A549 (cell line): ENCODE results near the gene FMNL2. TPM values are rescaled to one million over a fixed set of nuclear protein-coding genes. Genes with fewer than 3 reads are reported as not detected.

Experiments
- ATAC-seq, 2 experiments: fragments of 200-7000 bp in 1 of 2; fragments of >200 bp in 1 of 2; cut with Nextera tagmentation in 1 of 2; cut with Tn5 transposase in 1 of 2; 3 replicates each; pipeline versions ENCODE4 v1.8.0 to v1.9.1; 2018 to 2020; ENCODE audit warnings: mild to moderate bottlenecking in 1 of 2, moderate library complexity in 1 of 2
- CTCF ChIA-PET: fragments of 300-600 bp; sonication (Branson Sonifier 250); formaldehyde crosslinking; extraction: SDS; loops from one replicate; lab custom pipeline; 2021; ENCODE audit warnings: antibody characterized with exemption, inconsistent platforms; lab: Yijun Ruan, JAX
- POLR2A ChIA-PET: fragments of 350-600 bp; formaldehyde crosslinking; extraction: SDS; loops from one replicate; lab custom pipeline; 2021; ENCODE audit warnings: antibody characterized with exemption, inconsistent platforms; lab: Yijun Ruan, JAX
- DNase-seq, 2 experiments: peaks; one replicate each; pipeline versions ENCODE4 v3.0.0 to v3.0.0-alpha.2; 2011 to 2016; ENCODE audit warnings: low read depth in 1 of 2, low spot score in 1 of 2
- FAIRE-seq: peaks from 2 replicates; lab custom pipeline; 2011; peaks lifted over from hg19 to GRCh38; lab: Jason Lieb, UNC
- H3K27ac ChIP-seq, 2 experiments: fragments of >200 bp; sonication (Bioruptor Twin); formaldehyde crosslinking; 3 replicates each; pipeline ENCODE4 v1.5.1; 2016 to 2017
- H3K4me1 ChIP-seq: fragments of >200 bp; sonication (Bioruptor Twin); formaldehyde crosslinking; 3 replicates; pipeline ENCODE4 v1.6.1; 2016
- H3K4me2 ChIP-seq: fragments of >200 bp; sonication (Bioruptor Twin); formaldehyde crosslinking; 3 replicates; pipeline ENCODE4 v1.6.1; 2016
- H3K4me3 ChIP-seq: fragments of >200 bp; sonication (Bioruptor Twin); formaldehyde crosslinking; 3 replicates; pipeline ENCODE4 v1.5.1; 2016
- H3K9me3 ChIP-seq: fragments of >200 bp; sonication (Bioruptor Twin); formaldehyde crosslinking; 3 replicates; pipeline ENCODE4 v1.6.1; 2016
- BHLHE40 ChIP-seq: IDR thresholded peaks from 2 replicates; pipeline ENCODE4 v1.6.1; 2012; ENCODE audit warnings: low read depth, low read length, inconsistent platforms
- CBX2 ChIP-seq: fragments of 200-600 bp; sonication (generic); IDR thresholded peaks from 2 replicates; pipeline ENCODE4 v1.6.1; 2016; ENCODE audit warnings: low read depth, mild to moderate bottlenecking, borderline replicate concordance
- CBX8 ChIP-seq: fragments of 200-600 bp; sonication (generic); IDR thresholded peaks from 2 replicates; pipeline ENCODE4 v1.6.1; 2016
- CEBPB ChIP-seq, 2 experiments: fragments of >200 bp in 1 of 2; sonication (Bioruptor Twin) in 1 of 2; formaldehyde crosslinking in 1 of 2; IDR thresholded peaks; 2 replicates each; pipeline ENCODE4 v1.6.1; 2012 to 2016
- CHD2 ChIP-seq: fragments of 150-350 bp; IDR thresholded peaks from 2 replicates; pipeline ENCODE4 v1.6.1; 2014; ENCODE audit warnings: low read length; ENCODE audit not compliant: partially characterized antibody
- EP300 ChIP-seq, 2 experiments: fragments of >200 bp; sonication (Bioruptor Twin); formaldehyde crosslinking; IDR thresholded peaks; 2 replicates in 1 of 2; 3 replicates in 1 of 2; pipeline ENCODE4 v1.6.1; 2016 to 2017
- FOSL2 ChIP-seq, 2 experiments: fragments of 450-650 bp in 1 of 2; fragments of >200 bp in 1 of 2; sonication (Bioruptor Twin) in 1 of 2; formaldehyde crosslinking; IDR thresholded peaks; 2 replicates each; pipeline versions ENCODE4 v1.5.0 to v1.6.1; 2016 to 2020; ENCODE audit warnings: mild to moderate bottlenecking in 1 of 2, moderate library complexity in 1 of 2
- GATA3 ChIP-seq: IDR thresholded peaks from 2 replicates; pipeline ENCODE4 v1.6.1; 2012; ENCODE audit warnings: borderline replicate concordance
- HEYL ChIP-seq: fragments of 250-450 bp; sonication (Bioruptor Pico); IDR thresholded peaks from 2 replicates; pipeline ENCODE4 v1.8.0; 2021; ENCODE audit warnings: mild to moderate bottlenecking, moderate library complexity
- HOXA7 ChIP-seq: fragments of 250-450 bp; sonication (Bioruptor Pico); IDR thresholded peaks from 2 replicates; pipeline ENCODE4 v1.5.0; 2020; ENCODE audit warnings: mild to moderate bottlenecking, moderate library complexity
- HOXB13 ChIP-seq: fragments of 250-450 bp; sonication (Bioruptor Pico); IDR thresholded peaks from 2 replicates; pipeline ENCODE4 v1.5.0; 2020; ENCODE audit warnings: low read depth, mild to moderate bottlenecking, moderate library complexity
- HOXB5 ChIP-seq: fragments of 250-450 bp; sonication (Bioruptor Pico); IDR thresholded peaks from 2 replicates; pipeline ENCODE4 v1.5.0; 2020; ENCODE audit warnings: mild to moderate bottlenecking, moderate library complexity
- JUN ChIP-seq, 2 experiments: fragments of >200 bp; sonication (Bioruptor Twin); formaldehyde crosslinking; IDR thresholded peaks; 2 replicates in 1 of 2; 3 replicates in 1 of 2; pipeline ENCODE4 v1.6.1; 2016 to 2017
- JUNB ChIP-seq: fragments of >200 bp; sonication (Bioruptor Twin); formaldehyde crosslinking; IDR thresholded peaks from 2 replicates; pipeline ENCODE4 v1.6.1; 2016
- KDM1A ChIP-seq: fragments of 200-600 bp; sonication (generic); IDR thresholded peaks from 2 replicates; pipeline ENCODE4 v1.6.1; 2016; ENCODE audit warnings: low read depth, mild to moderate bottlenecking
- KDM5A ChIP-seq: fragments of 200-600 bp; sonication (generic); IDR thresholded peaks from 2 replicates; pipeline ENCODE4 v1.6.1; 2016; ENCODE audit warnings: antibody characterized with exemption, mild to moderate bottlenecking
- MAFK ChIP-seq: fragments of 450-650 bp; IDR thresholded peaks from 2 replicates; pipeline ENCODE4 v1.6.1; 2014; ENCODE audit not compliant: partially characterized antibody
- MAX ChIP-seq: IDR thresholded peaks from 2 replicates; pipeline ENCODE4 v1.6.1; 2012
- NFE2L2 ChIP-seq: fragments of 150-350 bp; conservative IDR thresholded peaks from 2 replicates; pipeline ENCODE4 v1.6.1; 2014; ENCODE audit warnings: low read length
- PBX3 ChIP-seq: IDR thresholded peaks from 2 replicates; pipeline ENCODE4 v1.6.1; 2012
- PHF8 ChIP-seq: fragments of 200-600 bp; sonication (generic); IDR thresholded peaks from 2 replicates; pipeline ENCODE4 v1.6.1; 2016; ENCODE audit warnings: low read depth, mild to moderate bottlenecking, antibody characterized with exemption, moderate library complexity, borderline replicate concordance
- POLR2A ChIP-seq: IDR thresholded peaks from 2 replicates; pipeline ENCODE4 v1.6.1; 2012; ENCODE audit warnings: mild to moderate bottlenecking, low read length
- POLR2AphosphoS2 ChIP-seq: conservative IDR thresholded peaks from 2 replicates; pipeline ENCODE4 v1.6.1; 2012; ENCODE audit warnings: low read length, improper control_type of control experiment, inconsistent platforms
- RAD21 ChIP-seq, 2 experiments: fragments of >200 bp in 1 of 2; sonication (Bioruptor Twin) in 1 of 2; formaldehyde crosslinking in 1 of 2; IDR thresholded peaks in 1 of 2; conservative IDR thresholded peaks in 1 of 2; 2 replicates in 1 of 2; 3 replicates in 1 of 2; pipeline ENCODE4 v1.6.1; 2012 to 2018; ENCODE audit warnings: inconsistent platforms in 1 of 2
- RARB ChIP-seq: fragments of 250-450 bp; sonication (Bioruptor Pico); IDR thresholded peaks from 2 replicates; pipeline ENCODE4 v1.8.0; 2021; ENCODE audit warnings: mild to moderate bottlenecking, moderate library complexity
- RNF2 ChIP-seq: fragments of 200-600 bp; sonication (generic); IDR thresholded peaks from 2 replicates; pipeline ENCODE4 v1.6.1; 2016; ENCODE audit warnings: low read depth, mild to moderate bottlenecking, antibody characterized with exemption, moderate library complexity, borderline replicate concordance
- SMC3 ChIP-seq: fragments of >200 bp; sonication (Bioruptor Twin); formaldehyde crosslinking; IDR thresholded peaks from 3 replicates; pipeline ENCODE4 v1.6.1; 2018; ENCODE audit warnings: inconsistent platforms
- TFCP2L1 ChIP-seq: fragments of 250-450 bp; sonication (Bioruptor Pico); IDR thresholded peaks from 2 replicates; pipeline ENCODE4 v1.5.0; 2021; ENCODE audit warnings: mild to moderate bottlenecking
- TP53 ChIP-seq: fragments of 250-450 bp; sonication (Bioruptor Pico); IDR thresholded peaks from 2 replicates; pipeline ENCODE4 v1.5.0; 2021; ENCODE audit warnings: mild to moderate bottlenecking, moderate library complexity
- ZC3H11A ChIP-seq: fragments of 450-650 bp; IDR thresholded peaks from 2 replicates; pipeline ENCODE4 v1.6.1; 2014; ENCODE audit warnings: antibody characterized with exemption, mild to moderate bottlenecking
- ZNF302 ChIP-seq: fragments of 250-450 bp; sonication (Bioruptor Pico); IDR thresholded peaks from 2 replicates; pipeline ENCODE4 v1.9.0; 2021; ENCODE audit warnings: inconsistent platforms, mild to moderate bottlenecking, moderate library complexity
- WGBS: methylation state at CpG from one replicate; pipeline ENCODE4 v1.1.6; 2017; ENCODE audit errors: missing lambda C conversion rate; 5-methylcytosine and 5-hydroxymethylcytosine counted together
- polyA plus RNA-seq, 4 experiments: library from polyadenylated mRNA; depleted of rRNA in 3 of 4; stranded (reverse); fragments of >200 nt; fragmentation: RNase III in 1 of 4; extraction: RNeasy Plus Mini Kit Qiagen cat#74134 plus additional on column Dnase treatment in 1 of 4; gene quantifications; 2 replicates in 3 of 4; 3 replicates in 1 of 4; pipeline ENCODE4 v1.2.3, GENCODE V29; 2011 to 2017

FMNL2 gene
- polyA plus RNA-seq, 2 of the 4 experiments (the other 2 are of a cell fraction) = 27.9 to 36.5 TPM

- TF ChIP-seq RARB (CRISPR knock-in tag) (no peak), POLR2AphosphoS2 (no peak), JUNB (no peak), CHD2 (no peak)
These were observed 178.1 kb downstream of the FMNL2 start (continued) for GRCh38 chr2:152513029-152513428.

GRCh38 chr2:152513681-152514080 lies 178.7 kb downstream of the FMNL2 start:
- TF ChIP-seq HEYL (CRISPR knock-in tag) (no peak), SMC3 (no peak), FOSL2 (IDR thresholded peaks at IDR 0.05) (peak; percentile 67), FOSL2 (CRISPR knock-in tag; IDR thresholded peaks at IDR 0.05) (peak; percentile 84), RARB (CRISPR knock-in tag) (no peak), POLR2A (no peak), HOXB13 (CRISPR knock-in tag) (no peak), ZC3H11A (no peak), RAD21 (conservative IDR thresholded peaks at IDR 0.05 in 1 of 2, IDR thresholded peaks at IDR 0.05 in 1 of 2) (0 out of 5 replicates have a peak, but pooled peaks of 1 of the 2 experiments have one; percentile 18), CBX8 (no peak), PHF8 (no peak), POLR2AphosphoS2 (no peak), BHLHE40 (no peak), MAFK (no peak), HOXA7 (no peak), JUN (IDR thresholded peaks at IDR 0.05) (0 out of 5 replicates have a peak, but pooled peaks of 1 of the 2 experiments have one; percentile 30), HOXB5 (CRISPR knock-in tag) (peak; percentile 88; the same call in 1 of the 2 replicates), RNF2 (no peak), EP300 (IDR thresholded peaks at IDR 0.05) (peak in 1 of 2 experiments; percentile 38; a peak in 1 of 5 replicates), PBX3 (0 out of 2 replicates have a peak, but pooled peaks have one; percentile 26), MAX (no peak), NFE2L2 (no peak), TP53 (CRISPR knock-in tag) (no peak), JUNB (peak; percentile 68), CEBPB (IDR thresholded peaks at IDR 0.05) (no peak), TFCP2L1 (no peak), GATA3 (peak; percentile 31; the same call in 1 of the 2 replicates)
- H3K4me3 ChIP-seq = no peak overlapping the region
- no peak for FAIRE-seq
- WGBS = 3% methylated on average over 2 of the region's 2 CpGs
- POLR2A ChIA-PET = no interaction called here
- DNase-seq = peak; percentile 29 to 35
- peaks cover 45% of the 10 kb centered on the region for H3K4me1 ChIP-seq
- H3K27ac ChIP-seq = peak overlapping the region; percentile 43 to 77
- peak overlapping the region; percentile 51 for H3K4me2 ChIP-seq
- CTCF ChIA-PET = interaction anchor here (1.5 kb wide), 1 partner anchor 21 kb away, joined by 4 read pairs; no protein-coding TSS in a partner anchor
- no peaks in the 10 kb centered on the region for H3K9me3 ChIP-seq
- ATAC-seq = peak; percentile 65 to 80

GRCh38 chr2:152518034-152518433 lies 183.1 kb downstream of the FMNL2 start:
- DNase-seq (no peak), FAIRE-seq (no peak), ATAC-seq (no peak)
- peaks cover 32% of the 10 kb centered on the region for H3K4me1 ChIP-seq
- WGBS = 89% methylated on average over 1 of the region's 1 CpG
- no peak for TF ChIP-seq KDM5A
- TF ChIP-seq HOXA7 = no peak
- TF ChIP-seq KDM1A = no peak
- TF ChIP-seq RNF2 = no peak
- no peak for TF ChIP-seq CBX2
- TF ChIP-seq ZNF302 = no peak
- POLR2A ChIA-PET = no interaction called here
- H3K27ac ChIP-seq = 0 out of 6 replicates have a peak overlapping the region, but pooled peaks of 1 of the 2 experiments have one; percentile 0
- H3K9me3 ChIP-seq = no peaks in the 10 kb centered on the region
- H3K4me3 ChIP-seq = no peak overlapping the region
- CTCF ChIA-PET = interaction anchor here (0.6 to 1.0 kb wide), 2 partner anchors 43 to 117 kb away, joined by 3 to 4 read pairs; no protein-coding TSS in a partner anchor
- peak overlapping the region; percentile 7; the same call in 1 of the 3 replicates for H3K4me2 ChIP-seq
